HepG2 (cell line): ENCODE data around the gene BBOX1. TPM values are rescaled to one million over a fixed set of nuclear protein-coding genes. Genes with fewer than 3 reads are reported as not detected.

Source experiments
- ATAC-seq: fragments of 200-7000 bp; cut with Tn5 transposase; 3 replicates; pipeline ENCODE4 v1.9.1; 2020; ENCODE audit warnings: mild to moderate bottlenecking, moderate library complexity
- BruUV-seq: library from RNA; stranded (reverse); fragments of 400-500 nt; replicated peaks from 2 replicates; lab custom pipeline; 2021; lab: Mats Ljungman, UMichigan
- CTCF ChIA-PET: fragments of 300-600 bp; formaldehyde crosslinking; extraction: SDS; loops from one replicate; lab custom pipeline; 2021; ENCODE audit warnings: low total read pairs, inconsistent platforms, low intra/inter-chr PET ratio; lab: Yijun Ruan, JAX
- POLR2A ChIA-PET: fragments of 350-600 bp; sonication (Branson Sonifier 250); formaldehyde crosslinking; loops from one replicate; lab custom pipeline; 2020; ENCODE audit warnings: antibody characterized with exemption, inconsistent platforms; lab: Yijun Ruan, JAX
- DNase-seq: peaks from one replicate; pipeline ENCODE4 v3.0.0-alpha.2; 2015; ENCODE audit warnings: low spot score
- FAIRE-seq: peaks from 3 replicates; lab custom pipeline; 2011; peaks lifted over from hg19 to GRCh38; lab: Jason Lieb, UNC
- H2AFZ ChIP-seq: one replicate; pipeline ENCODE4 v1.6.1; 2011; ENCODE audit warnings: low read length, inconsistent platforms
- H3K27ac ChIP-seq: fragments of 300-600 bp; 3 replicates; pipeline ENCODE4 v1.8.0; 2011; ENCODE audit warnings: mixed run types, mild to moderate bottlenecking, mixed read lengths, low read length, inconsistent platforms; ENCODE audit not compliant: insufficient read depth; ENCODE audit errors: extremely low read length
- H3K27me3 ChIP-seq, 2 experiments: fragments of 200-600 bp in 1 of 2; 2 replicates in 1 of 2; 3 replicates in 1 of 2; pipeline versions ENCODE4 v1.6.0 to v1.8.0; 2011; ENCODE audit warnings: low read length in 2 of 2, mild to moderate bottlenecking in 2 of 2, moderate library complexity in 2 of 2, inconsistent platforms in 1 of 2; ENCODE audit not compliant: insufficient read depth in 2 of 2, control insufficient read depth in 1 of 2
- H3K36me3 ChIP-seq, 2 experiments: fragments of 200-600 bp in 1 of 2; replicated peaks in 1 of 2; 2 replicates in 1 of 2; 3 replicates in 1 of 2; pipeline versions ENCODE4 v1.5.1 to v1.8.0; 2011; ENCODE audit warnings: low read length in 2 of 2, inconsistent platforms in 1 of 2; ENCODE audit not compliant: insufficient read depth in 2 of 2, control insufficient read depth in 1 of 2
- H3K4me1 ChIP-seq: 2 replicates; pipeline ENCODE4 v1.5.1; 2012; ENCODE audit warnings: low read length, inconsistent platforms; ENCODE audit not compliant: insufficient read depth
- H3K4me2 ChIP-seq: 2 replicates; pipeline ENCODE4 v1.6.0; 2011; ENCODE audit warnings: low read depth, low read length, inconsistent platforms
- H3K4me3 ChIP-seq, 3 experiments: fragments of 200-600 bp in 1 of 3; sonication (generic), shearing (Covaris generic) in 1 of 3; replicated peaks in 1 of 3; 2 replicates each; pipeline ENCODE4 v1.5.1; 2011 to 2016; ENCODE audit warnings: low read length in 3 of 3, inconsistent platforms in 2 of 3, low read depth in 2 of 3, mild to moderate bottlenecking in 2 of 3, control low read depth in 1 of 3, mixed read lengths in 1 of 3; ENCODE audit not compliant: insufficient read depth in 1 of 3
- H3K79me2 ChIP-seq: one replicate; pipeline ENCODE4 v1.6.1; 2011; ENCODE audit warnings: low read length, inconsistent platforms; ENCODE audit not compliant: insufficient read depth
- H3K9ac ChIP-seq: 2 replicates; pipeline ENCODE4 v1.6.0; 2011; ENCODE audit warnings: mild to moderate bottlenecking, low read depth, low read length, inconsistent platforms; ENCODE audit not compliant: insufficient read depth
- H3K9me3 ChIP-seq: 2 replicates; pipeline ENCODE4 v1.5.1; 2012; ENCODE audit warnings: mild to moderate bottlenecking, low read length
- H4K20me1 ChIP-seq: 2 replicates; pipeline ENCODE4 v1.6.0; 2011; ENCODE audit warnings: inconsistent platforms, mild to moderate bottlenecking, low read length, moderate library complexity; ENCODE audit not compliant: insufficient read depth
- ETS1 ChIP-seq: sonication (generic); formaldehyde crosslinking; IDR thresholded peaks from 2 replicates; pipeline ENCODE4 v1.4.0; 2020; ENCODE audit warnings: missing genetic modification reagents
- HDAC2 ChIP-seq: sonication (generic); formaldehyde crosslinking; IDR thresholded peaks from 2 replicates; pipeline ENCODE4 v1.4.0; 2020; ENCODE audit warnings: missing genetic modification reagents
- IKZF5 ChIP-seq: IDR thresholded peaks from 2 replicates; pipeline ENCODE4 v1.6.1; 2018; ENCODE audit warnings: missing genetic modification reagents, mild to moderate bottlenecking, missing compliant biosample characterization
- TFDP2 ChIP-seq: sonication (generic); formaldehyde crosslinking; IDR thresholded peaks from 2 replicates; pipeline ENCODE4 v1.4.0; 2020; ENCODE audit warnings: missing genetic modification reagents
- THAP8 ChIP-seq: sonication (generic); formaldehyde crosslinking; IDR thresholded peaks from 2 replicates; pipeline ENCODE4 v1.5.1; 2020; ENCODE audit warnings: missing genetic modification reagents, mild to moderate bottlenecking, borderline replicate concordance
- ZSCAN29 ChIP-seq: sonication (generic); formaldehyde crosslinking; conservative IDR thresholded peaks from 2 replicates; pipeline ENCODE4 v1.4.0; 2020; ENCODE audit warnings: mild to moderate bottlenecking, missing genetic modification reagents
- WGBS: methylation state at CpG from one replicate; pipeline ENCODE4 v1.1.6; 2017; ENCODE audit warnings: low lambda C conversion rate; 5-methylcytosine and 5-hydroxymethylcytosine counted together
- in situ Hi-C: cut with HindIII; loops from 2 replicates; pipeline ENCODE4 v1.10.0; 2017; ENCODE audit warnings: low pct_unique_long_range_greater_than_20kb; ENCODE audit not compliant: extremely low pct_ligation_motif_present
- intact Hi-C: fragments of 100-400 bp; cut with micrococcal nuclease; formaldehyde crosslinking; loops from one replicate; pipeline ENCODE4 v1.10.0; 2022; ENCODE audit not compliant: unreplicated experiment
- polyA plus RNA-seq, 8 experiments: library from polyadenylated mRNA; depleted of rRNA in 3 of 8; stranded (reverse) in 7 of 8; unstranded in 1 of 8; fragments of >200 nt; fragmentation: Illumina TruSeq in 4 of 8; extraction: Trizol in 4 of 8; gene quantifications; 2 replicates each; pipeline versions ENCODE4 v1.2.1 to v1.2.3, GENCODE V29; 2011 to 2016; ENCODE audit warnings: low read depth in 4 of 8, missing spikeins in 1 of 8, mixed read lengths in 1 of 8; ENCODE audit not compliant: insufficient read depth in 1 of 8
- total RNA-seq, 5 experiments: library from RNA; depleted of rRNA; stranded (reverse); fragments of >200 nt; fragmentation: Illumina TruSeq; extraction: Trizol; gene quantifications; 2 replicates each; pipeline ENCODE4 v1.2.3, GENCODE V29; 2016; ENCODE audit warnings: low read depth in 1 of 5

BBOX1 gene
- total and polyA plus RNA-seq, 2 of the 13 experiments (the other 11 are each of a cell fraction or from before 2014, with no cell fraction given) = not detected

GRCh38 chr11:27115051-27115650 is 74.5 kb downstream of the BBOX1 start (continued):
- TF ChIP-seq IKZF5 (CRISPR knock-in tag) (no peak), THAP8 (no peak), ZSCAN29 (no peak)

GRCh38 chr11:27116684-27117083 is 76.1 kb downstream of the BBOX1 start:
- in situ Hi-C loops = no loop called here
- no peaks in the 10 kb centered on the region for H3K9me3 ChIP-seq
- intact Hi-C loops = no loop called here
- H3K79me2 ChIP-seq = no peaks in the 10 kb centered on the region
- H3K4me2 ChIP-seq = no peak overlapping the region
- no TSS peak for BruUV-seq
- no peak for FAIRE-seq
- H2AFZ ChIP-seq = no peak overlapping the region
- no peak for ATAC-seq
- no peaks in the 10 kb centered on the region for H4K20me1 ChIP-seq
- DNase-seq = no peak
- no peak overlapping the region for H3K9ac ChIP-seq
- no peaks in the 10 kb centered on the region for H3K4me1 ChIP-seq
- 10% methylated on average over 1 of the region's 1 CpG for WGBS
- TF ChIP-seq ETS1 (CRISPR knock-in tag) (no peak), TFDP2 (CRISPR knock-in tag) (no peak), HDAC2 (no peak)
- H3K4me3 ChIP-seq = no peak overlapping the region
- no peaks in the 10 kb centered on the region for H3K36me3 ChIP-seq
- CTCF ChIA-PET = no interaction called here
- POLR2A ChIA-PET = no interaction called here
- no peaks in the 10 kb centered on the region for H3K27me3 ChIP-seq
- H3K27ac ChIP-seq = no peak overlapping the region
